ENCODE data around the gene SLC16A14.

Gene SLC16A14

DNA sequence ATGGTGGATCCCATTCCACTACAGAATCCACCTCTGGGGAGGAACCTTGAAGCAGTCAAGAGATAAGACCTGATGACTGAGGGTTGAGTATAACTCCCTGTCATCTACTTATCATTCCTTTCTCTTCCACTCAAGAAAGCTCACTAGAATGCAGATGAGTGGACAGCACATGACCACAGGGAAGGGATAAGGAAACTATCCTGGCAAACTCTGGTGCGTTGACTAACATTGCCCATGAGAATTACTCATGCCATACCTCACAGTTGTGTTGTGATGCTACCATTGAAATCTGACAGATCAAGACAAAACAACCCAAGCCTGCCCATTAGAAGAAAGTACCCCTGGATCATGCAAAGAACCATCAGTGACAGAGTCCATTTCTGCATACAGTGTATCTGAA is 26.5 kb downstream of the SLC16A14 start:
- Histone ChIP-seq H3K36me3 (ENCODE audit: insufficient read depth) (no peaks in the 10 kb centered on the region), H3K4me2 (no peak overlapping the region), H3K79me2 (ENCODE audit: insufficient read depth, low read depth) (no peaks in the 10 kb centered on the region), H3K9ac (no peak overlapping the region), H3K27me3 (ENCODE audit: insufficient read depth, low read depth) (no peaks in the 10 kb centered on the region), H3K4me1 (ENCODE audit: low read depth, poor library complexity, severe bottlenecking) (no peaks in the 10 kb centered on the region), H3K4me3 (IDR thresholded peaks at IDR 0.05; ENCODE audit: insufficient read depth, low read depth, low read length) (no peak overlapping the region), H4K20me1 (ENCODE audit: insufficient read depth) (no peaks in the 10 kb centered on the region), H3K27ac (no peak overlapping the region), H2AFZ (ENCODE audit: low read depth) (no peak overlapping the region)
- TF ChIP-seq, protein P1, sequence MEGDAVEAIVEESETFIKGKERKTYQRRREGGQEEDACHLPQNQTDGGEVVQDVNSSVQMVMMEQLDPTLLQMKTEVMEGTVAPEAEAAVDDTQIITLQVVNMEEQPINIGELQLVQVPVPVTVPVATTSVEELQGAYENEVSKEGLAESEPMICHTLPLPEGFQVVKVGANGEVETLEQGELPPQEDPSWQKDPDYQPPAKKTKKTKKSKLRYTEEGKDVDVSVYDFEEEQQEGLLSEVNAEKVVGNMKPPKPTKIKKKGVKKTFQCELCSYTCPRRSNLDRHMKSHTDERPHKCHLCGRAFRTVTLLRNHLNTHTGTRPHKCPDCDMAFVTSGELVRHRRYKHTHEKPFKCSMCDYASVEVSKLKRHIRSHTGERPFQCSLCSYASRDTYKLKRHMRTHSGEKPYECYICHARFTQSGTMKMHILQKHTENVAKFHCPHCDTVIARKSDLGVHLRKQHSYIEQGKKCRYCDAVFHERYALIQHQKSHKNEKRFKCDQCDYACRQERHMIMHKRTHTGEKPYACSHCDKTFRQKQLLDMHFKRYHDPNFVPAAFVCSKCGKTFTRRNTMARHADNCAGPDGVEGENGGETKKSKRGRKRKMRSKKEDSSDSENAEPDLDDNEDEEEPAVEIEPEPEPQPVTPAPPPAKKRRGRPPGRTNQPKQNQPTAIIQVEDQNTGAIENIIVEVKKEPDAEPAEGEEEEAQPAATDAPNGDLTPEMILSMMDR (conservative IDR thresholded peaks at IDR 0.05; ENCODE audit: low read depth, low read length): no peak

DNA sequence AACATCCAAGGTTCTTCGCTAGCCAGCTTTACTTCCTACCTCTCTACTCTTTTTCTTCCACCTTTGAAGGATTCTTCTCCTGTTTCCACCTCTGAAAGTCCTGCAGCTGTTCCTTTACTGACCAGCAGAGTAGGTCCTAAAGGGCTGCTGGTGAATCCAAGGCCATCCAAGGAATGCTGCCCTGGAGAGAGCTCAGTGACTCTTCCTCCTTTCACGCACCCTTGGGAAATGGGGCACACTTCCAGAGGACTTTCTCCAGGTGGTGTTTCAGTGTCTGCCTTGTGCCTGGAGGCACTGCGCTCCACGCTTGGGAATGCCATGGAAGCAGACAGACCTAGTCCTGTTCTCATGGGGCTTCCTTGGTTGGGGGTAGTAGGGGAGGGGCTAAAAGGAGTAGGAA is 45.4 kb downstream of the SLC16A14 start:
- H3K27ac ChIP-seq: no peak overlapping the region
- no peaks in the 10 kb centered on the region for H3K36me3 ChIP-seq (ENCODE audit: insufficient read depth)
- peaks cover 8% of the 10 kb centered on the region for H3K4me1 ChIP-seq (ENCODE audit: low read depth, poor library complexity, severe bottlenecking)
- no peak overlapping the region for H2AFZ ChIP-seq (ENCODE audit: low read depth)
- H3K79me2 ChIP-seq (ENCODE audit: insufficient read depth, low read depth): no peaks in the 10 kb centered on the region
- H3K27me3 ChIP-seq (ENCODE audit: insufficient read depth, low read depth): no peaks in the 10 kb centered on the region
- no peak overlapping the region for H3K9ac ChIP-seq
- H3K4me3 ChIP-seq (IDR thresholded peaks at IDR 0.05; ENCODE audit: insufficient read depth, low read depth, low read length): no peak overlapping the region
- TF ChIP-seq, protein P1 (conservative IDR thresholded peaks at IDR 0.05; ENCODE audit: low read depth, low read length): no peak
- H4K20me1 ChIP-seq (ENCODE audit: insufficient read depth): no peaks in the 10 kb centered on the region
- H3K4me2 ChIP-seq: no peak overlapping the region

DNA sequence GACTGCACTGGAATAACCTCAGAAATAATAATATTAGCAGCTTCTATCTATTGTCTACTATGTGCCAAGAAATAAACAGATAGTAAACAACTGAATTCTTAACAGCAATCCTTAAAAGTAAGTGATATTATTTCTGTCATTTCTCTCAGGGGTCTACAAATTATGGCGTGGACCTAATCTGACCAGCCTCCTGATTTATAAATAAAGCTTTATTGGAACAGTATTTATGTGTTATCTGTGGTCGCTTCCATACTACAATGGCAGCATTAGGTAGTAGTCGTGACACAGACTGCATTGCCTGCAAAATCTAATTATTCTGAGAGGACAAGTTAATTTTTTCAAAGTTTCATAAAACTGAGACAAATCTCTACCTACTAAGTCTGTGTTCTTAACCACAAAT is 49.0 kb downstream of the SLC16A14 start:
- H3K27ac ChIP-seq: no peak overlapping the region
- peaks cover 8% of the 10 kb centered on the region for H3K4me1 ChIP-seq (ENCODE audit: low read depth, poor library complexity, severe bottlenecking)
- no peaks in the 10 kb centered on the region for H4K20me1 ChIP-seq (ENCODE audit: insufficient read depth)
- H3K27me3 ChIP-seq (ENCODE audit: insufficient read depth, low read depth): no peaks in the 10 kb centered on the region
- H3K4me2 ChIP-seq: no peak overlapping the region
- no peak overlapping the region for H3K9ac ChIP-seq
- TF ChIP-seq, protein P1 (conservative IDR thresholded peaks at IDR 0.05; ENCODE audit: low read depth, low read length): no peak
- H3K36me3 ChIP-seq (ENCODE audit: insufficient read depth): no peaks in the 10 kb centered on the region
- H3K79me2 ChIP-seq (ENCODE audit: insufficient read depth, low read depth): no peaks in the 10 kb centered on the region
- no peak overlapping the region for H2AFZ ChIP-seq (ENCODE audit: low read depth)
- no peak overlapping the region for H3K4me3 ChIP-seq (IDR thresholded peaks at IDR 0.05; ENCODE audit: insufficient read depth, low read depth, low read length)

DNA sequence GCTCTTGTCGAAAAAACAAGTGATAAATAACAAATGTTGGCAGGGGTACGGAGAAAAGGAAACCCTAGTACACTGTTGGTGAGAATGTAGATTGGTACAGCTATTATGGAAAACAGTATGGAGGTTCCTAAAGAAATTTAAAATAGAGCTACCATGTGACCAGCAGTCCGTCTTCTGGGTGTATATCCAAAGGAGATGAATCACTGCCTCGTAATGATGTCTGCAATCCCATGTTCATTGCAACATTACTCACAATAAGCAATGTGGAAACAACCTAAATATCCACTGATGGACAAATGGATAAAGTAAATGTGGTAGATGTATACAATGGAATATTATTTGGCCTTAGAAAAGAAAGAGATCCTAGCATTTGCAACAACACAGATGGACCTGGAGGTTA is 50.6 kb downstream of the SLC16A14 start:
- TF ChIP-seq, protein P1 (conservative IDR thresholded peaks at IDR 0.05; ENCODE audit: low read depth, low read length): no peak
- H3K79me2 ChIP-seq (ENCODE audit: insufficient read depth, low read depth): no peaks in the 10 kb centered on the region
- H3K27me3 ChIP-seq (ENCODE audit: insufficient read depth, low read depth): no peaks in the 10 kb centered on the region
- H3K4me1 ChIP-seq (ENCODE audit: low read depth, poor library complexity, severe bottlenecking): peaks cover 8% of the 10 kb centered on the region
- H3K27ac ChIP-seq: no peak overlapping the region
- no peak overlapping the region for H3K4me3 ChIP-seq (IDR thresholded peaks at IDR 0.05; ENCODE audit: insufficient read depth, low read depth, low read length)
- H3K36me3 ChIP-seq (ENCODE audit: insufficient read depth): no peaks in the 10 kb centered on the region
- no peak overlapping the region for H2AFZ ChIP-seq (ENCODE audit: low read depth)
- H3K4me2 ChIP-seq: no peak overlapping the region
- no peaks in the 10 kb centered on the region for H4K20me1 ChIP-seq (ENCODE audit: insufficient read depth)
- H3K9ac ChIP-seq: no peak overlapping the region

Measured in KMS-11 (cell line).